Suppressor macrophage treated with lipopolysaccharide for 4 hours (primary cell): Measurements from ENCODE around the gene URAD.

Experiments
- DNase-seq: peaks from one replicate; pipeline ENCODE4 v3.0.0-alpha.2; 2020

URAD gene

GRCh38 chr13:27954406-27954851, 34.1 kb downstream of the URAD start:
- peak; percentile 23 for DNase-seq

GRCh38 chr13:27953676-27954405, 34.7 kb downstream of the URAD start:
- peak; percentile 87 for DNase-seq

GRCh38 chr13:27952876-27953675, 35.4 kb downstream of the URAD start:
- DNase-seq, result peak; percentile 20

- DNase-seq, result no peak
Measured at GRCh38 chr13:27942972-27943371, 45.5 kb downstream of the URAD start.

- DNase-seq, result no peak
Measured at GRCh38 chr13:27933580-27934328, 54.7 kb downstream of the URAD start.

- DNase-seq, result no peak
Measured at GRCh38 chr13:27933118-27933517, 55.4 kb downstream of the URAD start.

- no peak for DNase-seq
Measured at GRCh38 chr13:27929868-27930267, 58.6 kb downstream of the URAD start.

GRCh38 chr13:27928805-27929753, 59.4 kb downstream of the URAD start:
- DNase-seq, result no peak

- no peak for DNase-seq
Measured at GRCh38 chr13:27928353-27928804, 60.1 kb downstream of the URAD start.
